GM18867 (cell line): ENCODE results near the gene RNF26.

Experiments used
- ATAC-seq: cut with Tn5 transposase; IDR thresholded peaks from one replicate; pipeline ENCODE4 v1.9.1; 2021; ENCODE audit warnings: mild to moderate bottlenecking, moderate library complexity; ENCODE audit not compliant: unreplicated experiment

The RNF26 gene

GRCh38 chr11:119334174-119334930, at the start of gene RNF26:
TSS of gene RNF26 (plus strand) at chr11:119334527. CDS start at chr11:119335123, 596 bp downstream.
- ATAC-seq: peak; percentile 91

GRCh38 chr11:119285431-119285830, 48.9 kb upstream of the RNF26 start:
- no peak for ATAC-seq

DNA sequence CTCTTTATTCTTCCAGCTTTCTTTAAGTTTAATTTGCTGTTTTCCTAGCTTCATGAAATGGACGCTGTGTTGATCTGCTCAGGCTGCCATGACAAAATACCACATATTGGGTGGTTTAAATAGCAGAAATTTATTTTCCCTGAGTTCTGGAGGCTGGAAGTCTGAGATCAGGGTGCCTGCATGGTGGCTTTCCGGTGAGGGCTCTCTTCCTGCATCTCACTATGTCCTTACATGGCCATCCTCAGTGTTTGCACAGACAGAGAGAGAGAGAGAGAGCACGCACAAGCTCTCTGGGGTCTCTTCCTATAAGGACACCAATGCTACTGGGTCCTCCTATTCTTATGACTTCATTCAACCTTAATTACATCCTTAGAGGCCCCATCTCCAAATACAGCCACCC, 46.1 kb upstream of the RNF26 start:
- no peak for ATAC-seq

DNA sequence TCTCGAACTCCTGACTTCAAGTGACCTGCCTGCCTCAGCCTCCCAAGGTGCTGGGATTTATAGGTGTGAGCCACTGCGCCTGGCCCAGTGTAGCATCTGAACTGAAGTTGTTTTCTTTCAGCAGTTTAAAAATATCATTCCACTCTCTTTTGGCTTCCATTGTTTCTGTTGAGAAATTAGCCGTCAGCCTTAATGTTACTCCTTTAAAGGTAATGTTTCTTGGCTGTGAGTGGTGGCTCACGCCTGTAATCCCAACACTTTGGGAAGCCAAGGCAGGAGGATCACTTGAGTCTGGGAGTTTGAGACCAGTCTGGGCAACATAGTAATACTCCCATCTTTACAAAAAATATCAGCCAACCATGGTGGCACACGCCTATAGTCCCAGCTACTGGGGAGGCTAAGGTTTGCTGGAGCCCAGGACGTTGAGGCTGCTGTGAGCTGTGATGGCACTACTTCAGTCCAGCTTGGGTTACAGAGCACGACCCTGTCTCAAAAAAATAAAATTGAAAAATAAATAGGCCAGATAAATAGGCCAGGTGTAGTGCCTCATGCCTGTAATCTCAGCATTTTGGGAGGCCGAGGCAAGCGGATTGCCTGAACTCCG, 43.3 kb upstream of the RNF26 start:
- ATAC-seq: no peak

DNA sequence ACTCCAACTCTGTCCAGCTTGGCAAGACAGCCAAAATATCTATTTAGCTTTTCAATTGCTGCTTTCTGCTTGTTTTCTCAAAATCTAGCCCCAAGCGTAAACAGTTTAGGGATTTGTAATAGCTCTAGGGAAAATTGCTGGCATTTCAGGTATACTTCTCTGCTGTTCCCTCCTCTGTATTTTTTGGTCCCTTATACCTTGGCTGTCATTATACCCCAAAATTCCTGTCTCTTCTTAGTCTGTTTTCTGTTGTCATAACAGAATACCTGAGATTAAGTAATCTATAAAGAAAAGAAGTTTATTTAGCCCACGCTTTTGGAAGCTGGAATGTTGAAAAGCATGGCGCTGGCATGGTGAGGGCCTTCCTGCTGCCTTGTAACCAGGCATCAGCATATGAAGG, 40.9 kb upstream of the RNF26 start:
- no peak for ATAC-seq

GRCh38 chr11:119295178-119295577, 39.1 kb upstream of the RNF26 start:
- ATAC-seq: no peak

GRCh38 chr11:119297938-119298337, 36.4 kb upstream of the RNF26 start:
- ATAC-seq: no peak

GRCh38 chr11:119298726-119299125, 35.6 kb upstream of the RNF26 start:
- ATAC-seq: no peak

GRCh38 chr11:119299416-119299815, 34.9 kb upstream of the RNF26 start:
- ATAC-seq: no peak

DNA sequence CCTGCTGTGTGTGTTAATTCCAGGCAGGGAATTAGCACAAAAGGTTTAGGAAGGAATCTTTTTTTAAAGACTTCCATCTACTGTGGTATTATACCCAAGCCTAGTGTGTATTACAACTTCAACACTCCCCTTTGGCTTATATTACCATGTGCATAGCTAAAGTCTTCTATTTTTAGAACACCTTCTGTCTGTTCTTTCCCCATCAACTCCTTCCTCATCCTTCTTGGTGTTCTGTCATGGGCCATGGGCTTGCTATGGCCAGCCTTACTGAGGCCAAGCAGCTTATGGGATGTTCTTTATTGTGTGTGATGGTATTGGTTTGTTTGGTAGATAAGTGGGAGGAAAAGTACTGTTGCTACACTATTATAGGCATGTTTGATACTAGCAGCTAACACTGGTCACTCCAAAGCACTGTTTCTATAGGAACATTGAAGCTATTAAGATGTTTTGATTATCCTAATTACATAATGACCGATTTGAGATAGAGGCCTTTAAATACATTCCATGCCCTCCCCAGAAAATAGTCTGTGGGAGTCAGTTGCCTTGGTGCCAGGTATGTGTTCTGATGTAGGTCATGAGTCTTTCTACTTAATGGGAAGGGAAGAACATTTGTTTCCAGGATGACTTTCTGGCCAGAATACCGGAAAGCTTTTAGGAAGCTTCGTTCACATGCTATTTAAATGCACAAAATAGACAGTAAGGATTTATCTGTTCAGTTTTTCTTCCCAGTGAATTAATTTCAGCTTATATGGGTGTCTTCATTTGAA, 33.9 kb upstream of the RNF26 start:
- no peak for ATAC-seq

- no peak for ATAC-seq
Measured at GRCh38 chr11:119303227-119303718, 31.1 kb upstream of the RNF26 start.

DNA sequence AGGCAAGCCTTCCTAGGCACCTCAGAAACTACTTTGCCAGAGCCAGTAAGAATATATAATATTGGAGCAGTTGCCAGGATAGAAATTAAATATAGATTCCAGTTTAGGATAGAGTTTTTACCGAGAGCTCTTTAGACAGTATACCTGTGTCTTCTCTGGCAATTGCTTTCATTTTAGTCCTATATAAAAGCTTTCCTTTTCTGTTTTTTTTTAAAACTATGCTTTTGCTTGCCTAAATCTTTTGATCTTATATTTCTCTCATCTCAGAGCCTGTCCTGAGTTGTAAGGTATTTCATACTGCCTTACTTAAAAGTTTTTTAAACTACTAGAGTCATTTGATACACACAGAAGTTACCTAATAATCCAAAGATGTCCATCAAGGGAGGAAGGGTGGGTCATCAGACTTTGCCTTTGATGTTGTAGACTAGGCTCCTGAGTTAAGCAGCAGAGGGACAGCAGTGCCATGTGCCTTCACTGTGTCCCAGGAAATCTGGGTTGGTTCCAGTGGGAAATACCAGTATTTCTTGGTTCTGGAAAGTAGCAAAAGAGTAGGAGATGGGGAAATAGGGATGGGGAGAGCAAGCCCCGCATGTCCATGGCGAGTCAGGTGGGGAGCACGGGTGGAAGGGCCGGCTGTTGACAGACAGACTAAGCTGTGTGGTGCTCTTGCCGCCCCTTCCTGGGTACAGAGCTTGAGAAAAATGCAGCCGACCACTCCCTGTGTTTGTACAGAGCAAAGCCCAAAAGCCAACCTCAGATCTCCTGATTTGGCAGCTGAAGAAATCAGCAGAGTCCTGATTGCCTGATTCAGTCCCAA, 28.6 kb upstream of the RNF26 start:
- ATAC-seq: no peak

GRCh38 chr11:119306373-119306890, 27.9 kb upstream of the RNF26 start:
- ATAC-seq: no peak

DNA sequence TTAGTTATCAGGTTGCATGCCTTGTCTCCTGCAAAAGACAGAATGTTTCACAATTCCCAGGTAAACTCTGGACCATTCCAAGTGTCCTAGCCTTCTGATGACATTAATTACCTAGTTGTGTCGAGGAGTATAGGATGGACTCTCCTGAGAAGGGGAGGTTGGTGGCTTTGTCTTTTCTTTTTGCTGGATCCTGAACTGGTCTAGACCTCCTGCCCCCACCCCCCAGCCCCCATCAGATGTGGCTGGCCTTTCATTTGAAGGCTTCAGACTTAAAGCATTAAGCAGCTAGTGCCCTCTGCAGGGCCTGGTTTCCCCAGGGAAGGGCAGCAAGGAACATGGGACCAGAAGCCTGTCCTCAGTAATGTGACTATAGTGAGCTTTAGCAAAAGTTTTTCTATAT, 27.1 kb upstream of the RNF26 start:
- no peak for ATAC-seq

DNA sequence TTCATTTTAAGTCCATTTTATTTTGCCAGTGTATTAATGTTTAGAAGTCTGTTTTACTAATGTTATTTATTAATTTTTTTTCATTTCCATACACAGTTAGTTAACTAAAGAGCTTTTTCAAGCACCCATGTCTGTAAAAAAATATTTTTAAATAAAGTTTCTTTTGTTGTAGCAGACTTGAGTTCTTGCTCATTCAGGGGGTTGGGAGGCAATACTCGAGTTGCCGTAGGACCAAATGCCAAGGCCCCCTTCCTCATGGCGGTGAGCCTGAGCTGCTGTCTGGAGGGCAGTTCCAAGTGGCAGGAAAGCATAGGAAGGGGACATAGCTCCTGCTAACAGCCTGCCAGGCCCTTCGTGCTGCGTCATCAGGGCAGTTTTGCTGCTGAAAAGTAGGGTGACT, 26.4 kb upstream of the RNF26 start:
- ATAC-seq: no peak

DNA sequence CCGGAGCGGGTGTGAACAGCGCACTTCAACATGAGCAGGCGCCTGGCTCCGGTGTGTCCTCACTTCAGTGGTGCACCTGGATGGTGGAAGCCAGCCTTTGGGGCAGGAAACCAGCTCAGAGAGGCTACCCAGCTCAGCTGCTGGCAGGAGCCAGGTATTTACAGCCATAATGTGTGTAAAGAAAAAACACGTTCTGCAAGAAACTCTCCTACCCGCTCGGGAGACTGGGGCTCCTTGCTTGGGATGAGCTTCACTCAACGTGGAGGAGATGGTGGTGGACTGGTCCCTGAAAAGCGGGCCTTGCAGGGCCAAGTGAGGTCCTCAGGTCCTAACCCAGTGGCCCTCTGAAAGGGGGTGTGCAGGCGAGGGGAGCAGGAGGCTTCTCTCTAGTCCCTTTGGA, 24.9 kb upstream of the RNF26 start:
- ATAC-seq: no peak

- ATAC-seq: no peak
Measured at GRCh38 chr11:119309953-119310681, 24.2 kb upstream of the RNF26 start.

- no peak for ATAC-seq
Measured at GRCh38 chr11:119310682-119311052, 23.7 kb upstream of the RNF26 start.

DNA sequence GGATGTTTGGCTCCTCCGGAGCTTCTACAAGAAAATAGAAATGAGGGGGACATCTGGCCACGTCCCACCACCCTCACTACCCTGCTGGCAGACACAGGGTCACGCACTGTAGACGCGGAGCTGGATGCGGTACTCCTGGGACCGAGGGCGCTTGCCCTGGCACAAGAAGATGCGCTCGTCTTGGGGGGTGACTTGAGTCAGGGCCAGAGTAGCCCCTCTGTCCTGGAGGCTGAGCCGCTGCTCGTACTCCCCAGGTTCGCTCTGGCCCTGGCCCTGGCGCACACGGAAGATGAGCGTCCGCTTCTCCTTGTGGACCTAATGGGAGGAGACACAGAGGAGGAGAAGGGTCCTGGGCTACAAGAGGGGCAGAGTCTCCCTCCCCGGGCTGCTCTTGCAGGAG, 19.6 kb upstream of the RNF26 start:
- no peak for ATAC-seq
